K562 (cell line): ENCODE results near the gene ADAT3. TPM values are rescaled to one million over a fixed set of nuclear protein-coding genes. Genes with fewer than 3 reads are reported as not detected.
A peak's percentile ranks its signal among the peaks of the same experiment; 100 is the strongest.

ENCODE experiments used
- ATAC-seq: fragments of 200-7000 bp; cut with Tn5 transposase; 3 replicates; pipeline ENCODE4 v1.9.1; 2020; ENCODE audit warnings: moderate library complexity
- BruUV-seq: library from RNA; stranded (reverse); fragments of 400-500 nt; replicated peaks from 2 replicates; lab custom pipeline; 2021; lab: Mats Ljungman, UMichigan
- CTCF ChIA-PET: fragments of 300-600 bp; formaldehyde crosslinking; extraction: SDS; loops from one replicate; lab custom pipeline; 2021; ENCODE audit warnings: low intra/inter-chr PET ratio; lab: Yijun Ruan, JAX
- POLR2A ChIA-PET: fragments of 300-600, 350-650 bp; sonication (Branson Sonifier 250); formaldehyde crosslinking; extraction: SDS; loops from one replicate; lab custom pipeline; 2021; ENCODE audit warnings: antibody characterized with exemption, inconsistent platforms; lab: Yijun Ruan, JAX
- DNase-seq, 4 experiments: peaks; one replicate each; pipeline versions ENCODE4 v3.0.0 to v3.0.0-alpha.2; 2011 to 2018; ENCODE audit warnings: low spot score in 3 of 4, mixed read lengths in 3 of 4; ENCODE audit errors: extremely low read depth in 1 of 4
- FAIRE-seq: peaks from 2 replicates; lab custom pipeline; 2011; peaks lifted over from hg19 to GRCh38; lab: Jason Lieb, UNC
- H2AFZ ChIP-seq: 2 replicates; pipeline ENCODE4 v1.6.0; 2011; ENCODE audit warnings: low read depth, low read length, control low read depth, inconsistent platforms
- H3K27ac ChIP-seq: fragments of 200-600 bp; 3 replicates; pipeline ENCODE4 v1.8.0; 2011; ENCODE audit warnings: low read depth, mild to moderate bottlenecking, control low read depth, inconsistent platforms, low read length, moderate library complexity, mixed read lengths; ENCODE audit errors: extremely low read depth
- H3K27me3 ChIP-seq, 2 experiments: fragments of 300-600 bp in 1 of 2; 2 replicates in 1 of 2; 3 replicates in 1 of 2; pipeline versions ENCODE4 v1.6.0 to v1.8.0; 2011; ENCODE audit warnings: inconsistent platforms in 2 of 2, low read length in 2 of 2, mild to moderate bottlenecking in 1 of 2, mixed read lengths in 1 of 2, moderate library complexity in 1 of 2; ENCODE audit not compliant: control insufficient read depth in 2 of 2, insufficient read depth in 2 of 2
- H3K36me3 ChIP-seq: fragments of 300-600 bp; 3 replicates; pipeline ENCODE4 v1.8.0; 2011; ENCODE audit warnings: mild to moderate bottlenecking, low read length, inconsistent platforms; ENCODE audit not compliant: control insufficient read depth, insufficient read depth
- H3K4me1 ChIP-seq, 2 experiments: fragments of 200-600 bp in 1 of 2; replicated peaks in 1 of 2; 2 replicates in 1 of 2; 3 replicates in 1 of 2; pipeline versions ENCODE4 v1.5.1 to v1.8.0; 2011; ENCODE audit warnings: inconsistent platforms in 2 of 2, low read length in 2 of 2, mild to moderate bottlenecking in 1 of 2, mixed read lengths in 1 of 2, moderate library complexity in 1 of 2; ENCODE audit not compliant: control insufficient read depth in 2 of 2, insufficient read depth in 2 of 2
- H3K4me2 ChIP-seq: 2 replicates; pipeline ENCODE4 v1.6.1; 2011; ENCODE audit warnings: low read length, control low read depth, inconsistent platforms, mixed read lengths; ENCODE audit not compliant: insufficient read depth
- H3K4me3 ChIP-seq: fragments of 200-600 bp; sonication (generic), shearing (Covaris generic); 2 replicates; pipeline ENCODE4 v1.5.1; 2016; ENCODE audit warnings: control low read depth, inconsistent platforms
- H3K79me2 ChIP-seq: fragments of 200-600 bp; 3 replicates; pipeline ENCODE4 v1.8.0; 2011; ENCODE audit warnings: low read length, inconsistent platforms; ENCODE audit not compliant: control insufficient read depth, insufficient read depth
- H3K9ac ChIP-seq, 2 experiments: 2 replicates each; pipeline versions ENCODE4 v1.6.0 to v1.6.1; 2011; ENCODE audit warnings: low read depth in 2 of 2, low read length in 2 of 2, control low read depth in 1 of 2, inconsistent platforms in 1 of 2, mild to moderate bottlenecking in 1 of 2, mixed read lengths in 1 of 2; ENCODE audit not compliant: insufficient read depth in 1 of 2
- H3K9me1 ChIP-seq: one replicate; pipeline ENCODE4 v1.6.0; 2011; ENCODE audit warnings: inconsistent platforms, mild to moderate bottlenecking, low read length, moderate library complexity; ENCODE audit not compliant: control insufficient read depth, insufficient read depth
- H3K9me3 ChIP-seq: replicated peaks from 2 replicates; pipeline ENCODE4 v1.5.1; 2011; ENCODE audit warnings: low read depth, low read length, inconsistent platforms; ENCODE audit not compliant: control insufficient read depth, insufficient read depth
- H4K20me1 ChIP-seq: replicated peaks from 2 replicates; pipeline ENCODE4 v1.6.1; 2011; ENCODE audit warnings: low read length, inconsistent platforms, mixed read lengths; ENCODE audit not compliant: control insufficient read depth, insufficient read depth
- MAFG ChIP-seq: fragments of 450-650 bp; conservative IDR thresholded peaks from 2 replicates; pipeline ENCODE4 v1.6.1; 2016; ENCODE audit warnings: missing genetic modification characterization, missing compliant biosample characterization
- NR3C1 ChIP-seq: sonication (generic); formaldehyde crosslinking; IDR thresholded peaks from 2 replicates; pipeline ENCODE4 v1.8.1; 2022; ENCODE audit warnings: missing genetic modification reagents
- POLR2AphosphoS5 ChIP-seq: IDR thresholded peaks from 2 replicates; pipeline ENCODE4 v1.6.1; 2011; ENCODE audit warnings: mild to moderate bottlenecking, low read depth, low read length, moderate library complexity; ENCODE audit not compliant: control insufficient read depth, insufficient read depth
- POLR2G ChIP-seq: fragments of 200-400 bp; formaldehyde crosslinking; IDR thresholded peaks from 2 replicates; pipeline ENCODE4 v1.6.1; 2017; ENCODE audit warnings: low read depth, mild to moderate bottlenecking, antibody characterized with exemption, low read length, moderate library complexity
- RBM25 ChIP-seq: fragments of 200-400 bp; formaldehyde crosslinking; IDR thresholded peaks from 2 replicates; pipeline ENCODE4 v1.6.1; 2018; ENCODE audit warnings: low read length, low read depth, moderate library complexity; ENCODE audit not compliant: severe bottlenecking
- ZNF696 ChIP-seq: fragments of 250-450 bp; sonication (Bioruptor Pico); conservative IDR thresholded peaks from 2 replicates; pipeline ENCODE4 v1.4.0; 2020; ENCODE audit warnings: mild to moderate bottlenecking, moderate library complexity
- WGBS: fragments of 100-300 bp; shearing (Covaris generic); methylation state at CpG from one replicate; pipeline ENCODE4 v1.1.6; 2016; ENCODE audit warnings: low coverage, mixed read lengths; ENCODE audit not compliant: insufficient coverage; ENCODE audit errors: missing lambda C conversion rate; 5-methylcytosine and 5-hydroxymethylcytosine counted together
- in situ Hi-C: fragments of 300-500 bp; cut with MboI; formaldehyde crosslinking; loops from 4 replicates; pipeline ENCODE4 v1.15.0; 2018; ENCODE audit warnings: inconsistent platforms, mixed read lengths
- intact Hi-C: fragments of 100-400 bp; cut with micrococcal nuclease; formaldehyde crosslinking; loops from 2 replicates; pipeline ENCODE4 v1.14.2; 2022
- polyA plus RNA-seq, 8 experiments: library from polyadenylated mRNA; depleted of rRNA in 4 of 8; stranded (reverse) in 5 of 8; unstranded in 3 of 8; fragments of >200 nt; fragmentation: Nextera tagmentation in 2 of 8; fragmentation: Illumina TruSeq in 1 of 8; extraction: Ambion mirVana in 2 of 8; extraction: Trizol in 1 of 8; gene quantifications; 2 replicates each; pipeline versions ENCODE4 v1.2.1 to v1.2.3, GENCODE V29; 2011 to 2014; ENCODE audit warnings: inconsistent platforms in 1 of 8, missing spikeins in 1 of 8
- total RNA-seq, 7 experiments: library from RNA; depleted of rRNA in 6 of 7; stranded (reverse); fragments of >200 nt in 6 of 7; fragmentation: Illumina TruSeq in 2 of 7; extraction: Trizol in 2 of 7; gene quantifications; 2 replicates each; pipeline versions ENCODE4 v1.2.1 to v1.2.3, GENCODE V29; 2011 to 2021; ENCODE audit warnings: low replicate concordance in 1 of 7
- TF ChIP-seq, protein P1 (sequence below): fragments of 450-650 bp; formaldehyde crosslinking; IDR thresholded peaks from 2 replicates; pipeline ENCODE4 v1.4.0; 2020; ENCODE audit warnings: mild to moderate bottlenecking, mixed read lengths
- TF ChIP-seq, protein P2 (sequence below): fragments of 250-450 bp; sonication (Bioruptor Pico); IDR thresholded peaks from 2 replicates; pipeline ENCODE4 v1.8.0; 2022; ENCODE audit warnings: moderate library complexity, mild to moderate bottlenecking, inconsistent platforms

ADAT3 gene
- total and polyA plus RNA-seq, 9 of the 15 experiments (the other 6 are each of a cell fraction or from before 2014, with no cell fraction given): 0.67 to 15.6 (median 7.8) TPM; not detected in 4

DNA sequence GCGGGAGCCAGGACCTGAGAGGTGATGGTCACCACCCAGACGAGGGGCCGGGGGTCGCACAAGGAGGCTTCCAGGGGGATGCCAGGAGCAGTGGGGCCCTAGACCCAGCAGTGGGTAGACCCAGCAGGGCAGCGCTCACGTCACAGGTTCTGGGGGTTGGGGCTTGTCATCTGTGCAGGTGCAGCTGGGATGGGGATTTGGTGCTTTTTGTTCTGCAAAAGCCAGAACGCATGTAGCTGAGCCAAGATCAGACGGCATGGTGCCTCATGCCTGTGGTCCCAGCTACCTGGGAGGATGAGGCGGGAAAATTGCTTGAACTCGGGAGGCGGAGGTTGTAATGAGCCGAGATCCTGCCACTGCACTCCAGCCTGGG lies 50.9 kb downstream of the ADAT3 start:
- CTCF ChIA-PET: no interaction called here
- in situ Hi-C loops: no loop called here
- no peak overlapping the region for H2AFZ ChIP-seq
- TF ChIP-seq RBM25: no peak
- peak; percentile 48; the same call in 1 of the 2 replicates for TF ChIP-seq POLR2G
- TF ChIP-seq MAFG (tag): no peak
- no peak for TF ChIP-seq NR3C1
- TF ChIP-seq POLR2AphosphoS5: no peak
- TF ChIP-seq, protein P1, sequence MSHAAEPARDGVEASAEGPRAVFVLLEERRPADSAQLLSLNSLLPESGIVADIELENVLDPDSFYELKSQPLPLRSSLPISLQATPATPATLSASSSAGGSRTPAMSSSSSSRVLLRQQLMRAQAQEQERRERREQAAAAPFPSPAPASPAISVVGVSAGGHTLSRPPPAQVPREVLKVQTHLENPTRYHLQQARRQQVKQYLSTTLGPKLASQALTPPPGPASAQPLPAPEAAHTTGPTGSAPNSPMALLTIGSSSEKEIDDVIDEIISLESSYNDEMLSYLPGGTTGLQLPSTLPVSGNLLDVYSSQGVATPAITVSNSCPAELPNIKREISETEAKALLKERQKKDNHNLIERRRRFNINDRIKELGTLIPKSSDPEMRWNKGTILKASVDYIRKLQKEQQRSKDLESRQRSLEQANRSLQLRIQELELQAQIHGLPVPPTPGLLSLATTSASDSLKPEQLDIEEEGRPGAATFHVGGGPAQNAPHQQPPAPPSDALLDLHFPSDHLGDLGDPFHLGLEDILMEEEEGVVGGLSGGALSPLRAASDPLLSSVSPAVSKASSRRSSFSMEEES: no peak
- TF ChIP-seq ZNF696 (CRISPR knock-in tag): no peak
- TF ChIP-seq, protein P2, sequence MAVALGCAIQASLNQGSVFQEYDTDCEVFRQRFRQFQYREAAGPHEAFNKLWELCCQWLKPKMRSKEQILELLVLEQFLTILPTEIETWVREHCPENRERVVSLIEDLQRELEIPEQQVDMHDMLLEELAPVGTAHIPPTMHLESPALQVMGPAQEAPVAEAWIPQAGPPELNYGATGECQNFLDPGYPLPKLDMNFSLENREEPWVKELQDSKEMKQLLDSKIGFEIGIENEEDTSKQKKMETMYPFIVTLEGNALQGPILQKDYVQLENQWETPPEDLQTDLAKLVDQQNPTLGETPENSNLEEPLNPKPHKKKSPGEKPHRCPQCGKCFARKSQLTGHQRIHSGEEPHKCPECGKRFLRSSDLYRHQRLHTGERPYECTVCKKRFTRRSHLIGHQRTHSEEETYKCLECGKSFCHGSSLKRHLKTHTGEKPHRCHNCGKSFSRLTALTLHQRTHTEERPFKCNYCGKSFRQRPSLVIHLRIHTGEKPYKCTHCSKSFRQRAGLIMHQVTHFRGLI (CRISPR knock-in tag): no peak
- no peak for DNase-seq
- no TSS peak for BruUV-seq
- no peak for FAIRE-seq
- H3K9ac ChIP-seq: no peak overlapping the region
- peaks cover 38% of the 10 kb centered on the region; the same call in 2 of the 3 replicates for H3K36me3 ChIP-seq
- H3K27me3 ChIP-seq: no peaks in the 10 kb centered on the region
- peaks cover 81% of the 10 kb centered on the region for H3K79me2 ChIP-seq
- 87% methylated on average over 9 of the region's 12 CpGs for WGBS
- no peak overlapping the region for H3K27ac ChIP-seq
- no peak overlapping the region for H3K4me2 ChIP-seq
- intact Hi-C loops: no loop called here
- peaks cover 0 to 73% of the 10 kb centered on the region in 2 experiments; a peak in 2 of 5 replicates for H3K4me1 ChIP-seq
- no peak overlapping the region for H3K4me3 ChIP-seq
- no peaks in the 10 kb centered on the region for H3K9me1 ChIP-seq
- POLR2A ChIA-PET: interaction anchor here (0.8 kb wide), 1 partner anchor 19 kb away, joined by 4 read pairs; no protein-coding TSS in a partner anchor
- ATAC-seq: no peak
- peaks cover 18% of the 10 kb centered on the region for H4K20me1 ChIP-seq
- no peaks in the 10 kb centered on the region for H3K9me3 ChIP-seq
